Thyroid gland (tissue), 4 donors: Measurements from ENCODE around the gene PPIP5K1. TPM values are rescaled to one million over a fixed set of nuclear protein-coding genes. Genes with fewer than 3 reads are reported as not detected.
A peak's percentile ranks its signal among the peaks of the same experiment; 100 is the strongest.

Experiments used
- DNase-seq, 2 donors: peaks; one replicate each; pipeline ENCODE4 v3.0.0-alpha.2; 2019
- H3K27ac ChIP-seq, 3 donors: fragments of 200-600 bp; sonication (generic); 1 replicate in 2 of 3; 2 replicates in 1 of 3; pipeline ENCODE4 v1.5.1; 2016 to 2019; ENCODE audit warnings: mild to moderate bottlenecking in 1 of 3, moderate library complexity in 1 of 3
- H3K27me3 ChIP-seq: fragments of 200-600 bp; sonication (generic); one replicate; pipeline ENCODE4 v1.5.1; 2019
- H3K36me3 ChIP-seq, 2 donors: fragments of 200-600 bp; sonication (generic); one replicate each; pipeline ENCODE4 v1.5.1; 2016 to 2019
- H3K4me1 ChIP-seq, 2 donors: fragments of 200-600 bp; sonication (generic); one replicate each; pipeline ENCODE4 v1.5.1; 2017 to 2019
- H3K4me3 ChIP-seq, 3 donors: fragments of 200-600 bp; sonication (generic); replicated peaks in 1 of 3; 1 replicate in 2 of 3; 2 replicates in 1 of 3; pipeline ENCODE4 v1.5.1; 2016; ENCODE audit warnings: mild to moderate bottlenecking in 1 of 3
- H3K9me3 ChIP-seq: fragments of 200-600 bp; sonication (generic); one replicate; pipeline ENCODE4 v1.5.1; 2017
- CTCF ChIP-seq, 6 experiments: fragments of 200-600 bp in 3 of 6; fragments of 450-650 bp in 3 of 6; sonication (generic) in 3 of 6; IDR thresholded peaks; one replicate each; pipeline ENCODE4 v1.5.1; 2016 to 2019; ENCODE audit warnings: antibody characterized with exemption in 6 of 6, mild to moderate bottlenecking in 2 of 6, inconsistent platforms in 1 of 6, moderate library complexity in 1 of 6
- POLR2A ChIP-seq, 2 donors: fragments of 450-650 bp; IDR thresholded peaks; one replicate each; pipeline ENCODE4 v1.6.1; 2017; ENCODE audit warnings: antibody characterized with exemption in 2 of 2, mild to moderate bottlenecking in 2 of 2, moderate library complexity in 1 of 2
- WGBS, 2 donors: methylation state at CpG; one replicate each; pipeline ENCODE4 v1.1.5; 2017; 5-methylcytosine and 5-hydroxymethylcytosine counted together
- intact Hi-C: fragments of 100-400 bp; cut with DNase I; formaldehyde crosslinking; loops from one replicate; pipeline ENCODE4 v1.15.1; 2023
- small RNA-seq: library from RNA; depleted of rRNA; stranded (forward); fragments of <200 nt; gene quantifications from one replicate; pipeline ENCODE3, GENCODE V24; 2016
- total RNA-seq, 4 donors: library from RNA; depleted of rRNA; stranded (reverse); fragments of >200 nt; gene quantifications; one replicate each; pipeline ENCODE4 v1.2.3, GENCODE V29; 2016

The PPIP5K1 gene
- total RNA-seq, 4 donors from 2014 or later, result 26.3 to 107 (median 52.3) TPM

- H3K36me3 ChIP-seq, result peaks cover 0 to 3% of the 10 kb centered on the region in 2 donors
- intact Hi-C loops, result no loop called here
- WGBS, 2 donors, result 45 to 65% methylated on average over 6 of the region's 6 CpGs
- H3K27ac ChIP-seq, result peak overlapping the region in 1 of 3 donors; percentile 30
- no peak for TF ChIP-seq POLR2A (IDR thresholded peaks at IDR 0.05)
- TF ChIP-seq CTCF (IDR thresholded peaks at IDR 0.05), result no peak
- H3K27me3 ChIP-seq, result no peaks in the 10 kb centered on the region
- H3K4me3 ChIP-seq, result no peak overlapping the region
- peaks cover 16 to 28% of the 10 kb centered on the region in 2 donors for H3K4me1 ChIP-seq
- no peaks in the 10 kb centered on the region for H3K9me3 ChIP-seq
- DNase-seq, result peak; percentile 64 to 66
These were observed 102.6 kb downstream of the PPIP5K1 start for GRCh38 chr15:43487271-43487895.

- no peak for DNase-seq
- Histone ChIP-seq H3K27ac (no peak overlapping the region), H3K9me3 (no peaks in the 10 kb centered on the region), H3K4me1 (peaks cover 11 to 16% of the 10 kb centered on the region in 2 donors), H3K36me3 (peaks cover 1 to 8% of the 10 kb centered on the region in 2 donors), H3K27me3 (no peaks in the 10 kb centered on the region), H3K4me3 (no peak overlapping the region)
- WGBS, 2 donors, result 92 to 95% methylated on average over 2 of the region's 2 CpGs
- no peak for TF ChIP-seq POLR2A (IDR thresholded peaks at IDR 0.05)
- intact Hi-C loops, result no loop called here
These were observed 105.6 kb downstream of the PPIP5K1 start for GRCh38 chr15:43484455-43484854.

Small RNAs within 50 kb of the gene (small RNA-seq; reads per million reads assigned to genes)
- gene RNU6-554P, result not detected
- gene RNU6-610P, result not detected

Other genes starting within 250 kb of the PPIP5K1 start
- 10 to 100 TPM; 18.2 to 22.6 (median 20.3) TPM for gene ZSCAN29, start 219.2 kb downstream of the PPIP5K1 start, total RNA-seq
- gene TUBGCP4, start 219.1 kb downstream of the PPIP5K1 start, total RNA-seq, result 10 to 100 TPM; 10.7 to 23.6 (median 17.6) TPM
- gene TP53BP1, start 97.1 kb downstream of the PPIP5K1 start, total RNA-seq, result 10 to 100 TPM; 46.4 to 98.0 (median 72.7) TPM
- 10 to 100 TPM; 12.4 to 27.1 (median 17.2) TPM for gene MAP1A, start 72.6 kb downstream of the PPIP5K1 start, total RNA-seq
- 10 to 100 TPM in 3 of 4 donors, 1 to 10 TPM in 1; 4.3 to 41.2 (median 21.8) TPM for gene CKMT1B, start 3.8 kb upstream of the PPIP5K1 start, total RNA-seq
- 1 to 10 TPM in 3 of 4 donors, under 1 TPM in 1; 0.13 to 1.3 (median 1.2) TPM for gene STRC, start 28.6 kb upstream of the PPIP5K1 start, total RNA-seq
- gene CATSPER2, start 58.6 kb upstream of the PPIP5K1 start, total RNA-seq, result 1 to 10 TPM; 4.0 to 7.6 (median 6.7) TPM
- gene CKMT1A, start 103.7 kb upstream of the PPIP5K1 start, total RNA-seq, result 10 to 100 TPM in 1 of 4 donors, 1 to 10 TPM in 3; 3.8 to 14.8 (median 5.2) TPM
- 100 to 1,000 TPM; 307 to 764 (median 542) TPM for gene PDIA3, start 156.2 kb upstream of the PPIP5K1 start, total RNA-seq
- 10 to 100 TPM in 1 of 4 donors, 1 to 10 TPM in 3; 2.1 to 11.4 (median 5.3) TPM for gene ELL3, start 186.8 kb upstream of the PPIP5K1 start, total RNA-seq
- 1,000 to 10,000 TPM in 2 of 4 donors, 100 to 1,000 TPM in 2; 331 to 1,163 (median 700) TPM for gene SERF2, start 202.1 kb upstream of the PPIP5K1 start, total RNA-seq
- under 1 TPM in 1 of 4 donors, not detected in 3; 0.33 TPM for gene SERINC4, start 210.0 kb upstream of the PPIP5K1 start, total RNA-seq
- 10 to 100 TPM; 11.6 to 23.4 (median 12.5) TPM for gene HYPK, start 210.4 kb upstream of the PPIP5K1 start, total RNA-seq
- gene MFAP1, start 234.5 kb upstream of the PPIP5K1 start, total RNA-seq, result 10 to 100 TPM; 20.4 to 24.5 (median 22.7) TPM
- gene WDR76, start 236.8 kb upstream of the PPIP5K1 start, total RNA-seq, result 1 to 10 TPM; 1.6 to 6.6 (median 4.8) TPM